GM12878 (cell line): ENCODE results near the gene FOXI2. TPM values are rescaled to one million over a fixed set of nuclear protein-coding genes. Genes with fewer than 3 reads are reported as not detected.

Experiments
- ATAC-seq: fragments of 200-7000 bp; cut with Tn5 transposase; 3 replicates; pipeline ENCODE4 v1.9.1; 2020; ENCODE audit warnings: mild to moderate bottlenecking, moderate library complexity
- BruUV-seq: library from RNA; stranded (reverse); fragments of 400-500 nt; replicated peaks from 2 replicates; lab custom pipeline; 2021; lab: Mats Ljungman, UMichigan
- CTCF ChIA-PET: fragments of 300-600 bp; sonication (Branson Sonifier 250); formaldehyde crosslinking; extraction: SDS; loops from one replicate; lab custom pipeline; 2021; ENCODE audit warnings: inconsistent platforms; lab: Yijun Ruan, JAX
- POLR2A ChIA-PET: fragments of 350-600 bp; formaldehyde crosslinking; extraction: SDS; loops from one replicate; lab custom pipeline; 2021; ENCODE audit warnings: inconsistent platforms; lab: Charles Lee
- RAD21 ChIA-PET: fragments of 300-600 bp; sonication (Branson Sonifier 250); formaldehyde crosslinking; loops from one replicate; lab custom pipeline; 2023; ENCODE audit warnings: antibody characterized with exemption; ENCODE audit not compliant: unreplicated experiment; lab: Charles Lee
- SMC1A ChIA-PET: fragments of 300-600 bp; sonication (Branson Sonifier 250); formaldehyde crosslinking; loops from one replicate; lab custom pipeline; 2023; ENCODE audit not compliant: unreplicated experiment, uncharacterized antibody; lab: Charles Lee
- DNase-seq: peaks from one replicate; pipeline ENCODE4 v3.0.0-alpha.2; 2011; ENCODE audit warnings: low read depth, low spot score
- FAIRE-seq: peaks from 3 replicates; lab custom pipeline; 2011; peaks lifted over from hg19 to GRCh38; lab: Jason Lieb, UNC
- H2AFZ ChIP-seq: 2 replicates; pipeline ENCODE4 v1.6.0; 2011; ENCODE audit warnings: low read depth, low read length, control low read depth; ENCODE audit not compliant: control insufficient read depth
- H3K27ac ChIP-seq: 2 replicates; pipeline ENCODE4 v1.5.1; 2011; ENCODE audit warnings: control low read depth; ENCODE audit not compliant: control insufficient read depth, insufficient read depth
- H3K27me3 ChIP-seq, 2 experiments: replicated peaks in 1 of 2; 2 replicates each; pipeline versions ENCODE4 v1.6.0 to v1.6.1; 2011; ENCODE audit warnings: low read length in 1 of 2; ENCODE audit not compliant: control insufficient read depth in 2 of 2, insufficient read depth in 2 of 2
- H3K36me3 ChIP-seq, 2 experiments: 2 replicates each; pipeline ENCODE4 v1.5.1; 2011; ENCODE audit warnings: low read length in 1 of 2; ENCODE audit not compliant: control insufficient read depth in 2 of 2, insufficient read depth in 2 of 2
- H3K4me1 ChIP-seq: 2 replicates; pipeline ENCODE4 v1.6.1; 2011; ENCODE audit warnings: mild to moderate bottlenecking, low read length, moderate library complexity, mixed read lengths; ENCODE audit not compliant: control insufficient read depth, insufficient read depth
- H3K4me2 ChIP-seq: 2 replicates; pipeline ENCODE4 v1.6.0; 2011; ENCODE audit warnings: control low read depth; ENCODE audit not compliant: control insufficient read depth, insufficient read depth
- H3K4me3 ChIP-seq: fragments of 200-600 bp; sonication (generic); 2 replicates; pipeline ENCODE4 v1.5.1; 2016
- H3K79me2 ChIP-seq: 2 replicates; pipeline ENCODE4 v1.6.0; 2011; ENCODE audit warnings: low read length; ENCODE audit not compliant: control insufficient read depth, insufficient read depth
- H3K9ac ChIP-seq: 2 replicates; pipeline ENCODE4 v1.8.0; 2011; ENCODE audit warnings: low read length, control low read depth, mixed read lengths; ENCODE audit not compliant: control insufficient read depth, insufficient read depth
- H3K9me3 ChIP-seq: replicated peaks from 3 replicates; pipeline ENCODE4 v1.5.1; 2011; ENCODE audit warnings: mild to moderate bottlenecking, low read length; ENCODE audit not compliant: control insufficient read depth, insufficient read depth
- H4K20me1 ChIP-seq: 2 replicates; pipeline ENCODE4 v1.6.0; 2011; ENCODE audit not compliant: control insufficient read depth, insufficient read depth
- EGR1 ChIP-seq, 2 experiments: IDR thresholded peaks; 1 replicate in 1 of 2; 2 replicates in 1 of 2; pipeline ENCODE4 v1.6.1; 2011 to 2012; ENCODE audit warnings: low read depth in 2 of 2, low read length in 2 of 2, borderline replicate concordance in 1 of 2, mild to moderate bottlenecking in 1 of 2, moderate library complexity in 1 of 2
- EZH2 ChIP-seq: IDR thresholded peaks from 2 replicates; pipeline ENCODE4 v1.6.1; 2012; ENCODE audit warnings: low read depth, mild to moderate bottlenecking, control low read depth, inconsistent platforms, low read length, borderline replicate concordance; ENCODE audit not compliant: control insufficient read depth
- KDM1A ChIP-seq: fragments of 200-600 bp; sonication (generic); IDR thresholded peaks from 2 replicates; pipeline ENCODE4 v1.6.1; 2016; ENCODE audit warnings: borderline replicate concordance
- MTA2 ChIP-seq: fragments of 450-650 bp; IDR thresholded peaks from 2 replicates; pipeline ENCODE4 v1.6.1; 2016; ENCODE audit warnings: low read depth, mild to moderate bottlenecking, moderate library complexity
- POLR2AphosphoS2 ChIP-seq: IDR thresholded peaks from 2 replicates; pipeline ENCODE4 v1.6.1; 2011; ENCODE audit warnings: low read depth, mild to moderate bottlenecking, low read length, improper control_type of control experiment, moderate library complexity
- POLR2AphosphoS5 ChIP-seq: IDR thresholded peaks from 2 replicates; pipeline ENCODE4 v1.6.1; 2011; ENCODE audit warnings: mild to moderate bottlenecking, low read length, inconsistent platforms
- STAT3 ChIP-seq: IDR thresholded peaks from 2 replicates; pipeline ENCODE4 v1.6.1; 2011; ENCODE audit warnings: low read depth, low read length, improper control_type of control experiment
- ZZZ3 ChIP-seq: IDR thresholded peaks from 2 replicates; pipeline ENCODE4 v1.6.1; 2011; ENCODE audit warnings: low read depth; ENCODE audit not compliant: control insufficient read depth, insufficient read length
- WGBS: methylation state at CpG from one replicate; pipeline ENCODE4 v1.1.6; 2016; ENCODE audit warnings: low lambda C conversion rate; ENCODE audit not compliant: insufficient replicate concordance, insufficient coverage; ENCODE audit errors: missing lambda C conversion rate; 5-methylcytosine and 5-hydroxymethylcytosine counted together
- in situ Hi-C: fragments of 300-500 bp; cut with MboI; formaldehyde crosslinking; loops from 9 replicates; pipeline ENCODE4 v1.14.3; 2018; ENCODE audit warnings: mixed read lengths
- intact Hi-C: fragments of 100-400 bp; cut with micrococcal nuclease; formaldehyde crosslinking; loops from one replicate; pipeline ENCODE4 v1.14.2; 2022; ENCODE audit not compliant: unreplicated experiment
- polyA plus RNA-seq, 11 experiments: library from polyadenylated mRNA; depleted of rRNA in 4 of 11; unstranded in 6 of 11; stranded (reverse) in 5 of 11; fragments of >200 nt; fragmentation: Nextera tagmentation in 4 of 11; fragmentation: Illumina TruSeq in 1 of 11; extraction: Ambion mirVana in 4 of 11; extraction: Trizol in 1 of 11; gene quantifications; 1 replicate in 1 of 11; 2 replicates in 10 of 11; pipeline versions ENCODE4 v1.2.1 to v1.2.3, GENCODE V29; 2011 to 2016; ENCODE audit warnings: inconsistent platforms in 2 of 11, missing spikeins in 2 of 11, low read depth in 1 of 11
- total RNA-seq, 4 experiments: library from RNA; depleted of rRNA in 3 of 4; stranded (reverse); fragments of >200 nt in 3 of 4; fragmentation: Illumina TruSeq in 1 of 4; extraction: Trizol in 1 of 4; gene quantifications; 2 replicates each; pipeline versions ENCODE4 v1.2.1 to v1.2.3, GENCODE V29; 2013 to 2021
- TF ChIP-seq, protein P1 (sequence below): fragments of 450-650 bp; IDR thresholded peaks from 2 replicates; pipeline ENCODE4 v1.6.1; 2016; ENCODE audit warnings: mild to moderate bottlenecking

Gene FOXI2
- total and polyA plus RNA-seq, 10 of the 15 experiments (the other 5 are each of a cell fraction or from before 2014, with no cell fraction given): not detected

DNA sequence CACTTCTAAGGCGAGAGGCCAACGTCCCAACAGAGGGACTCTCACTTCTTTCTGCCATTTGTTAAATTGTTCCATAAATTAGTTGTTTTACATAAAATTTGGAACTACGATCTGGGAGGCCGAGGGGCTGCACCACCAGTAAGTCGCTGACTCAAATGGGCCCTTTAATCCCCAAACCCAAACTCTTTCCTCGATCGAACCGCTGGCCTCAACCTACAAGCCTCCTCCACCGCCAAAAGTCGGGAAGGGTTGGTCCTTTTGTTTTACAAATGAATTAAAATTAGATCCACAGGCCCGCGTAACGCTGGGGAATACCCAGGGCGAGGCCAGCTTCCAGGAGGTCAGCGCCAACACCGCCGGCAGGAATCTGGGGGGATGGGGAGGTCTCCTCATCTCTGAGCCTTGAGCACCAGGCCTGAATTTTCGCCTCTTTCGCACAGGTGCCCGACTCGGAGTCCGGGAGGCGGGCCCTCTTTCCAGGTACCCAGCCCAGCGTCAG is 1.2 kb upstream of the FOXI2 start (continued):
- TF ChIP-seq KDM1A (no peak), POLR2AphosphoS5 (no peak), POLR2AphosphoS2 (no peak), EGR1 (IDR thresholded peaks at IDR 0.05; ENCODE audit: borderline replicate concordance in 1 of 2, low read depth in 2 of 2, low read length in 2 of 2) (no peak), ZZZ3 (no peak)

DNA sequence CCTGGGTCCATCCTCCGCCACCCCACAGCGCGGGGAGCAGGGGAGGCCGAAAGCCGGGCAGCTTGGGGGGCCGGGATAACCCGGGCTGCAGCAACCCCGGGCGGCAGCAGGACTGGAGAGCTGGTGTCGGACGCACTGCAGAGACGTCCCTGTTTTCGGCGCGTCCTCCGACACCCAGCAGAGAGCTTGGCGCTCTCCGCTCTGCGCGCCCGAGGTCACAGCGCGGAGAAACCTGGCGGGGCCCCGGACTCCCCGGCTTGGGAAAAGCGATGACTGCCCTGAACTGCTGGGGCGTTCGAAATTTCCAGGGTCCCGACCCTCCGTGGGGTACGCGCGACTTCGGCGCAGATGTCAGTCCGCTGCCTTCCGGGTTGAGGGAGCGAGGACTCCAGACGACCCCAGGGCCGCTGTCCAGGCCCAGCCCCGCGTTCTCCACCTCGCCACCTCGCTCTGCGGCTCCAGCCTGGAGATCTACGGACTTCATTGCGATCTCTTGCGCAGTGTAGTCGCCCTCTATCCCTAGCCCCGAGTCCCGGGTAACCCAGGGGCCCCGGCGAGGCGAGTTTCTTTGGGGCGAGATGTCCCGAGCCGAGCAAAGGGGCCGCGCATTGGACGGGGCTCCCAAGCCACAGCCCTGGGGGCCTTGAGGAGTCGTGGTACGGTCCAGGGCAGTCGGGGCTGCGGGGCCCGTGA is 617 bp upstream of the FOXI2 start:
- ChIA-PET RAD21 (no interaction called here), SMC1A (no interaction called here), POLR2A (no interaction called here), CTCF (no interaction called here)
- H3K36me3 ChIP-seq: no peaks in the 10 kb centered on the region
- H3K4me3 ChIP-seq: no peak overlapping the region
- no peak for ATAC-seq
- WGBS: 61% methylated on average over 40 of the region's 66 CpGs
- no peak overlapping the region for H3K27ac ChIP-seq
- H4K20me1 ChIP-seq: no peaks in the 10 kb centered on the region
- peaks cover 0 to 1% of the 10 kb centered on the region in 2 experiments; a peak in 2 of 4 replicates for H3K27me3 ChIP-seq
- intact Hi-C loops: no loop called here
- no peak for TF ChIP-seq STAT3
- TF ChIP-seq, protein P1, sequence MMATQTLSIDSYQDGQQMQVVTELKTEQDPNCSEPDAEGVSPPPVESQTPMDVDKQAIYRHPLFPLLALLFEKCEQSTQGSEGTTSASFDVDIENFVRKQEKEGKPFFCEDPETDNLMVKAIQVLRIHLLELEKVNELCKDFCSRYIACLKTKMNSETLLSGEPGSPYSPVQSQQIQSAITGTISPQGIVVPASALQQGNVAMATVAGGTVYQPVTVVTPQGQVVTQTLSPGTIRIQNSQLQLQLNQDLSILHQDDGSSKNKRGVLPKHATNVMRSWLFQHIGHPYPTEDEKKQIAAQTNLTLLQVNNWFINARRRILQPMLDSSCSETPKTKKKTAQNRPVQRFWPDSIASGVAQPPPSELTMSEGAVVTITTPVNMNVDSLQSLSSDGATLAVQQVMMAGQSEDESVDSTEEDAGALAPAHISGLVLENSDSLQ: no peak
- no peak for TF ChIP-seq MTA2
- no peak for TF ChIP-seq EZH2
- no peaks in the 10 kb centered on the region for H3K79me2 ChIP-seq
- H3K4me2 ChIP-seq: no peak overlapping the region
- H2AFZ ChIP-seq: no peak overlapping the region
- in situ Hi-C loops: no loop called here
- H3K9me3 ChIP-seq: peaks cover 2% of the 10 kb centered on the region; the same call in 1 of the 3 replicates
- H3K4me1 ChIP-seq: no peaks in the 10 kb centered on the region
- H3K9ac ChIP-seq: no peak overlapping the region
- no TSS peak for BruUV-seq
- FAIRE-seq: no peak
- DNase-seq: no peak
